Measurements from ENCODE around the gene OR6K3. TPM values are rescaled to one million over a fixed set of nuclear protein-coding genes. Genes with fewer than 3 reads are reported as not detected.
"Not testable (repeated sequence)": the region's sequence is repeated elsewhere in the genome, so short reads cannot be mapped to it uniquely, and the experiment has no call there.

Gene OR6K3
- total RNA-seq, 1 donor from 2014 or later, result not detected

DNA sequence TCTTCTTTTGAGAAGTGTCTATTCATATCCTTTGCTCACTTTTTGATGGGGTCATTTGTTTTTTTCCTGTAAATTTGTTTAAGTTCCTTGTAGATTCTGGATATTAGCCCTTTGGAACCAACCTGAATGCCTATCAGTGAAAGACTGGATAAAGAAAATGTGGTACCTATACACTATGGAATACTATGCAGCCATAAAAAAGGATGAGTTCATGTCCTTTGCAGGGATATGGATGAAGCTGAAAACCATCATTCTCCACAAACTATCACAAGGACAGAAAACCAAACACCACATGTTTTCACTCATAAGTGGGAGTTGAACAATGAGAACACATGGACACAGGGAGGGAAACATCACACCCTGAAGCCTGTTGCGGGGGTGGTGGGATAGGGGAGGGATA lies 32.2 kb downstream of the OR6K3 start:
- DNase-seq (ENCODE audit: extremely low read depth, low read depth, low spot score), result not testable (repeated sequence)

DNA sequence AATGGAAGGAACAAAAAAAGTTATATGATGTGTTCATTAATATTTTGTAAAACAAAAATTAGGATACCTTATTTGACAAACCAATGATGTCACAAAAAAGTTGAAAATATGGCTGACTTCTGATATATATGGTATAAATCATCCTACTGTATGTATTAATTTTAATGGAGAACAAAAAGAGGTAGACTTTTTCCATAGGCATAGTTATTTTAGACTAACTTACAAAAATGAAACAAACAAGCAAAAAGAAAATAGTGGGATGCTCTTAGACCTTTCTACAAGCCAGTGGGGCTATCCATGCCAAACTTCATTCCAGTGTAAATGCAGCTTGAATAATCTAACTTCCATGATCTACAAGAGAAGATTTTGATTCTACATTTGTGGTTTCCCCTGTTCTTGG lies 33.5 kb downstream of the OR6K3 start:
- no peak for DNase-seq (ENCODE audit: extremely low read depth, low read depth, low spot score)

DNA sequence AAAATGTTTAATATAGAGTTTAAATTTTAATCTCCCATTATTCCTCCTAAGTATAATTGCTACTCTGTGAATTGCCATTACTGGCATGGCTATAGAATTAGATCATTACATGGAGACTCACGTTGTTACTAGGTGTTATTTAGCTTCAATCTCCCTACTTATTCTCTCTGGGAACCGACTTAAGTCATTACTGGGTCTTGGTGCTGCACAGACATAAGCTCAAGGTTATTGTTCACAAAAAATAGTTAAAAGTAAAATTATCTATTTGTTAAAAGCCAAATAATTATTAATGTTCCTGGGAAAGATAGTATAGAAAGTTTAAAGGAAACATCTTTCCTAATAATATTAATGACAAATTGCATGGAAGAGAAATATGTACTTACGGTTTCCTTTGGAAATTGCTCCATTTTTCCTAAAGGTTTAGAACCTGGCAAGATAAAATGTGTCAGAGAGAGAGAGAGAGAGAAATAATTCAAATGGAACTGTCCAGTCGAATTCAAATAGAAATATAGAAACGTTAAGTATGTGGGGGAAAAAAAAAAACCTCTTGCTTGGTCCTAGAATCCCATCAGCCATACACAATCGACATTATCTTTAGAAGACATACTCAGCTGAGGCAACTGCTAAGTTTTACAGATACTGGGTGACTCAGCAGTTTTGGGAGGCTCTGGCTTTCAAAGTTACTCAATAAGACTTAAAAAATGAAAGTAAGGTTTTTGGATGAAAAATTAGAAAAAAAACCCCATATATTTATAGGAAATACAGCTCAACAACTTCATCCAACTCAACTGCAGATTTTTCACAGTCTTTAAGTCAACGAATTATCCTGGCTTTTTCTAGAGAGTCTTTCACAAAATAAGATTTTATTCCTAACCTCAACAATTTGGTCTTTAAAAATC lies 34.2 kb downstream of the OR6K3 start, which contains the start of gene SPTA1:
Gene SPTA1, minus strand, starts transcription at position 605 of the 899 bp plus-strand sequence. Its CDS starts 198 bp downstream, at position 407.
- DNase-seq (ENCODE audit: extremely low read depth, low read depth, low spot score), result no peak

DNA sequence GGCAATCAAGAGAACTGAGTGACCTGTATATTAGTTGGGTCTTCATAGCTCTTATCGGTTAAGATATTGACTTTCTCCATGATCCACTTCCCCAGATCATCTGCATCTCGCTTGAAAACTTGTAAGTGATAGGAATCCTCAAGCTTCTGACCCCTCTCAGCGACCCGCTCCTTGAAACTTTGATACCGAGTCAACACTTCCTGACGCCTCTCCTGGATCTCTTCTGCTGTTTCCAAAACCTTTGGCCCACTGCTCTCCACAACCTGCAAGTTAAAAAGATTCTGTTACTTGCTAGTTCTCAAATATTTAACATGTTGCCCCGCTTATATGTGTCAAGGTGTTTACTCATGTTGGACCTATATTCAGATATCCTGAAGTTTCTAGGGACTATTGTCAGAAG lies 35.4 kb downstream of the OR6K3 start:
- no peak for DNase-seq (ENCODE audit: extremely low read depth, low read depth, low spot score)

DNA sequence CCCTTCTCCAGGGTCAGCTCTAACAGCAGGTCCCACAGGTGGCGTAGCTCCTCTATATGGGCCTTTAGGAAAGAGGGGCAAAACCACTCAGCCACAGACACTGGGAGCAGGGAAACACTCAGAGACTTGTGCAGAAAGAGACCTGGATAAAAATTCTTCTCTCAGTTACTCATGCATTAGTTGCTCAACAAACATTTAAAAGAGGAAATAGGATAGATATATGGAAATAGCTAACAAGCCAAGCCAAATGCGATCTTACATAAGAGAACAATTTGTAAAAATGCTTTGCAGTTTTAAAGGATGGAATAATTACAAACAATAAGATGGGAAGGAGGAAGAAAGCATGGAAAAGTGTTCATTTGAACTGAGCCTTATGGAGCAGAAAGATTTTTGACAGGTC lies 38.9 kb downstream of the OR6K3 start:
- DNase-seq (ENCODE audit: extremely low read depth, low read depth, low spot score), result no peak

DNA sequence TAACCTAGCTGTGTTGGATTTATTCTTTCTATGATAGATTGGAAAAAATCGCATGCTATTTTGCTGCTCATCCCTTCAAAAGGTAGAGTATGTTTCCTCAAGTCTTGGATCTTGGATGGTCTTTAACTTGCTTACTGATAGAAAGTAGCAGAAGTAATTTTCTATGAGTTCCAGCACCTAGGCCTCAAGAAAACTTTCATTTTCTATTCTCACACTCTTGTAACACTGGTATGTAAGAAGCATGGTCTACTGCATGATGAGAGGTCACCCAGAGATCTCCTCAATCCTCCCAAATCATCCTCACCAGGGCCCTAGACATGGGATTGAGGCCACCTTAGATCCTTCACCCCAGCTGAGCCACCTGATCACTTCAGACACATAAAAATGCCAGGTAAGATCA lies 41.2 kb downstream of the OR6K3 start:
- DNase-seq (ENCODE audit: extremely low read depth, low read depth, low spot score), result no peak

DNA sequence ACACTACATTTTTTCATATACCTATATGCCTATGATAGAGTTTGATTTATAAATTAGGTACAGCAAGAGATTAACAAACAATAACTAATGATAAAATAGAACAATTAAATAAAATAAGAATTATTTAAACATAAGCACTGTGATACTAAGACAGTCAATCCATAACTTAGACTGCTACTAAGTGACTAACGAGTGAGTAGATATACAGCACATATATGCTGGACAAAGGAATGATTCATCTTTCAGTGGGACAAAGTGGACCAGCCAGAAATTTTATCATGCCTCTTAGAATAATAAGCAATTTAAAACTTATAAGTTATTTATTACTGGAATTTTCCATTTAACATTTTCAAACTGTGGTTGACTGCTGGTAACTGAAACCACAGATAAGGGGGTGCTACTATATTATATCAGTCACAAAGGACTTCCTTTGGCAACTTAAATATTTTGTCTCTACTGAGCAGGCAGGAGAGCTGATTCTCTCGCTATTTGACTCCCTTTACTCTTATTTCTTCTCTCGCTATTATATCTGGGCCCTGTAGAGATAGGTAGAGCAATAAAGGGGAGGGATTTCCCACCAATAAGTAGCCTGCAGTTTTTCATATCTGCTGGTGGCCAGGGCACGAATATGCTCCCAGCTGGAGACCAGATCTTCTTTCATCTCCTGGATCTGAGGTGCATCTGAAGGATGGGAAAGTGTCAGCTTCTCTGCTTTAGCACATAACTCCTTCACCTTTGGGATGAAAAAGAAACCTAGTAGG lies 44.8 kb downstream of the OR6K3 start:
- DNase-seq (ENCODE audit: extremely low read depth, low read depth, low spot score), result no peak

DNA sequence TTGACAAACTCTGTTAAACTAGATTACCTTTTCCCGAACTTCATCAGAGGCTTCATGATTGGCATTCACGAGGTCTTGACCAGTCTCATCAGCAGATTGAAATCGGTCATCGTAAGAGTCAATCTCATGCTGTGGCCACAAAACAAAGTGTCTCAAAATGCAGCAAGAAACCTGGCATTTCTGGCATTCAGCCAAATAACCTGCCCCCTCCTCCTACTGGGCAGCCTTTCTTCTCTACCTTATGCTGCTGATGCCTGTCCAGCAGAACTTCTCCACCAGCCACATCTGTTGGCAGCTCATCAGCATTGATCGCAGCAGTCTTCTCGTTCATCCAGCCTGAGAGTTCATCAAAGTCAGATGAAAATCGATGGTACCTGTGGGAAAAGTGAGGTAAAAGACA lies 46.2 kb downstream of the OR6K3 start:
- DNase-seq (ENCODE audit: extremely low read depth, low read depth, low spot score), result no peak

Other genes starting within 250 kb of the OR6K3 start
- gene OR10R2, start 248.5 kb downstream of the OR6K3 start, total RNA-seq, result not detected in 2 replicates
- not detected in 2 replicates for gene OR6Y1, start 166.3 kb downstream of the OR6K3 start, total RNA-seq
- gene OR6P1, start 150.1 kb downstream of the OR6K3 start, total RNA-seq, result not detected in 2 replicates
- gene OR10X1, start 140.8 kb downstream of the OR6K3 start, total RNA-seq, result not detected in 2 replicates
- gene OR10Z1, start 115.5 kb downstream of the OR6K3 start, total RNA-seq, result not detected in 2 replicates
- gene SPTA1, start 34.0 kb downstream of the OR6K3 start, total RNA-seq, result not detected in 2 replicates
- not detected in 2 replicates for gene OR6K2, start 20.1 kb downstream of the OR6K3 start, total RNA-seq
- gene OR6K6, start 34.0 kb upstream of the OR6K3 start, total RNA-seq, result not detected in 2 replicates
- gene OR6N1, start 51.5 kb upstream of the OR6K3 start, total RNA-seq, result not detected in 2 replicates
- gene OR6N2, start 60.5 kb upstream of the OR6K3 start, total RNA-seq, result not detected in 2 replicates
- gene MNDA, start 110.6 kb upstream of the OR6K3 start, total RNA-seq, result not detected in 2 replicates
- gene PYHIN1, start 210.8 kb upstream of the OR6K3 start, total RNA-seq, result not detected in 2 replicates

All from glomerular endothelial cell (primary cell).